GM18867 (cell line): ENCODE measurements around the gene ANKRD22.

Experiments
- ATAC-seq: cut with Tn5 transposase; IDR thresholded peaks from one replicate; pipeline ENCODE4 v1.9.1; 2021; ENCODE audit warnings: mild to moderate bottlenecking, moderate library complexity; ENCODE audit not compliant: unreplicated experiment

ANKRD22 gene

GRCh38 chr10:88803641-88804040 is 48.0 kb downstream of the ANKRD22 start:
- no peak for ATAC-seq

- ATAC-seq = no peak
Observed at GRCh38 chr10:88802523-88803285, 48.9 kb downstream of the ANKRD22 start, which contains the start of gene LIPM. Gene LIPM (plus strand): TSS chr10:88802730. CDS start chr10:88802897, 167 bp downstream.

- ATAC-seq = no peak
Observed at GRCh38 chr10:88800152-88801125, 51.2 kb downstream of the ANKRD22 start.

- no peak for ATAC-seq
Observed at GRCh38 chr10:88794731-88795130, 56.9 kb downstream of the ANKRD22 start.

- ATAC-seq = peak; percentile 52
Observed at GRCh38 chr10:88793712-88794299, 57.8 kb downstream of the ANKRD22 start.

- ATAC-seq = no peak
Observed at GRCh38 chr10:88792661-88793060, 59.0 kb downstream of the ANKRD22 start.

- ATAC-seq = no peak
Observed at GRCh38 chr10:88791924-88792323, 59.7 kb downstream of the ANKRD22 start.

- no peak for ATAC-seq
Observed at GRCh38 chr10:88788924-88789323, 62.7 kb downstream of the ANKRD22 start.

GRCh38 chr10:88787463-88787862 is 64.2 kb downstream of the ANKRD22 start:
- ATAC-seq = no peak

GRCh38 chr10:88786032-88786770 is 65.4 kb downstream of the ANKRD22 start:
- ATAC-seq = no peak

GRCh38 chr10:88783724-88784123 is 67.9 kb downstream of the ANKRD22 start:
- no peak for ATAC-seq

- no peak for ATAC-seq
Observed at GRCh38 chr10:88782222-88782621, 69.4 kb downstream of the ANKRD22 start.

GRCh38 chr10:88781206-88781605 is 70.4 kb downstream of the ANKRD22 start:
- no peak for ATAC-seq
